HepG2 (cell line): ENCODE data around the gene NCLN. TPM values are rescaled to one million over a fixed set of nuclear protein-coding genes. Genes with fewer than 3 reads are reported as not detected.

Experiments
- CREB1 ChIP-seq, 2 experiments: fragments of 450-650 bp in 1 of 2; IDR thresholded peaks; 2 replicates each; pipeline ENCODE4 v1.6.1; 2016 to 2017; ENCODE audit warnings: control low read depth in 1 of 2, mild to moderate bottlenecking in 1 of 2, missing compliant biosample characterization in 1 of 2, missing genetic modification characterization in 1 of 2
- IRF2 ChIP-seq: IDR thresholded peaks from 2 replicates; pipeline ENCODE4 v1.6.1; 2018; ENCODE audit warnings: missing genetic modification reagents, missing compliant biosample characterization
- MAFK ChIP-seq, 2 experiments: IDR thresholded peaks in 1 of 2; conservative IDR thresholded peaks in 1 of 2; 2 replicates each; pipeline ENCODE4 v1.6.1; 2011; ENCODE audit warnings: improper control_type of control experiment in 2 of 2, low read length in 2 of 2
- SP4 ChIP-seq: sonication (generic); formaldehyde crosslinking; IDR thresholded peaks from 2 replicates; pipeline ENCODE4 v1.8.1; 2023; ENCODE audit warnings: mild to moderate bottlenecking, missing genetic modification reagents
- ZFX ChIP-seq: sonication (generic); formaldehyde crosslinking; IDR thresholded peaks from 2 replicates; pipeline ENCODE4 v1.4.0; 2020; ENCODE audit warnings: mild to moderate bottlenecking, low read depth, missing genetic modification reagents, moderate library complexity
- ZNF496 ChIP-seq: sonication (generic); formaldehyde crosslinking; IDR thresholded peaks from 2 replicates; pipeline ENCODE4 v1.8.1; 2023; ENCODE audit warnings: mild to moderate bottlenecking, moderate library complexity, missing genetic modification reagents; ENCODE audit not compliant: insufficient replicate concordance
- ZNF605 ChIP-seq: sonication (generic); formaldehyde crosslinking; IDR thresholded peaks from 2 replicates; pipeline ENCODE4 v1.8.0; 2022; ENCODE audit warnings: mild to moderate bottlenecking, missing genetic modification reagents
- ZNF777 ChIP-seq: sonication (generic); formaldehyde crosslinking; IDR thresholded peaks from 2 replicates; pipeline ENCODE4 v1.4.0; 2020; ENCODE audit warnings: missing genetic modification reagents
- ZNF850 ChIP-seq: sonication (generic); formaldehyde crosslinking; conservative IDR thresholded peaks from 2 replicates; pipeline ENCODE4 v1.9.0; 2021; ENCODE audit warnings: mild to moderate bottlenecking, missing genetic modification reagents
- polyA plus RNA-seq, 8 experiments: library from polyadenylated mRNA; depleted of rRNA in 3 of 8; stranded (reverse) in 7 of 8; unstranded in 1 of 8; fragments of >200 nt; fragmentation: Illumina TruSeq in 4 of 8; extraction: Trizol in 4 of 8; gene quantifications; 2 replicates each; pipeline versions ENCODE4 v1.2.1 to v1.2.3, GENCODE V29; 2011 to 2016; ENCODE audit warnings: low read depth in 4 of 8, missing spikeins in 1 of 8, mixed read lengths in 1 of 8; ENCODE audit not compliant: insufficient read depth in 1 of 8
- total RNA-seq, 5 experiments: library from RNA; depleted of rRNA; stranded (reverse); fragments of >200 nt; fragmentation: Illumina TruSeq; extraction: Trizol; gene quantifications; 2 replicates each; pipeline ENCODE4 v1.2.3, GENCODE V29; 2016; ENCODE audit warnings: low read depth in 1 of 5
- TF ChIP-seq, protein P1 (sequence below): sonication (generic); formaldehyde crosslinking; IDR thresholded peaks from 2 replicates; pipeline ENCODE4 v1.8.0; 2022; ENCODE audit warnings: mild to moderate bottlenecking, missing genetic modification reagents, borderline replicate concordance
- TF ChIP-seq, protein P2 (sequence below): sonication (generic); formaldehyde crosslinking; IDR thresholded peaks from 2 replicates; pipeline ENCODE4 v1.8.0; 2022; ENCODE audit warnings: missing genetic modification reagents, mild to moderate bottlenecking, borderline replicate concordance

NCLN gene
- total and polyA plus RNA-seq, 2 of the 13 experiments (the other 11 are each of a cell fraction or from before 2014, with no cell fraction given), result 42.6 to 56.0 TPM

DNA sequence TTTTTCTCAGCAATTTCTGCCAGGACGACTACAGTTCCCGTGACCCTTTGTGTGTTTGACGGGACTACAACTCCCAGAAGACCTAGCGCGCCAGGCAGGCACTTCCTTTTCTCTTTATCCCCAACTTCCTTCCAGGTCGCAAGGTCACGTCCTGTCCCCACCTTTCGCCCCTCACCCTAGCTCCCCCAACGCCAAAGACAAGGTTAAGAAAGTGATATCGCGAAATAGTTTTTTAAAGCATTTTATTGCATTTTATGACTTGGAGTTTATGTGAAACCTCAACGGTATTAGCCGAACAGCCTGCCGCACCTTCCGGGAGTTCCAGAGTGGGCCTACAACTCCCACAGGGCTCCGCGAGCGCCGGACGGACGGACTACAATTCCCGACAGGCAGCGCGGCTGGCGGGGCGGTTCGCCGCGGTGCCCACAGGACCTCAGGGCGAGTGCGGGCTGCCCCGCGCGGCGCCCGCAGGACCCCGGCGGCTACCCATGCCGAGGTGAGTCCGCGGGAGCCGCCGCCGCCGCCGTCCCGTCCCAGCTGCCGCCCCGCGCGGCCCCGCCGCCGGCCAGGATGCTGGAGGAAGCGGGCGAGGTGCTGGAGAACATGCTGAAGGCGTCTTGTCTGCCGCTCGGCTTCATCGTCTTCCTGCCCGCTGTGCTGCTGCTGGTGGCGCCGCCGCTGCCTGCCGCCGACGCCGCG lies at the start of gene NCLN (continued):
- no peak for TF ChIP-seq ZNF496
- peak; percentile 96 for TF ChIP-seq IRF2 (CRISPR knock-in tag)
- TF ChIP-seq MAFK (conservative IDR thresholded peaks at IDR 0.05 in 1 of 2, IDR thresholded peaks at IDR 0.05 in 1 of 2; ENCODE audit: low read length in 2 of 2), result peak; percentile 35 to 43; a peak in 2 of 4 replicates
- TF ChIP-seq ZNF605 (CRISPR knock-in tag), result no peak
- no peak for TF ChIP-seq CREB1 (IDR thresholded peaks at IDR 0.05)
- TF ChIP-seq CREB1 (CRISPR knock-in tag; IDR thresholded peaks at IDR 0.05), result peak; percentile 75
- TF ChIP-seq ZNF777, result peak; percentile 77
- TF ChIP-seq, protein P1, sequence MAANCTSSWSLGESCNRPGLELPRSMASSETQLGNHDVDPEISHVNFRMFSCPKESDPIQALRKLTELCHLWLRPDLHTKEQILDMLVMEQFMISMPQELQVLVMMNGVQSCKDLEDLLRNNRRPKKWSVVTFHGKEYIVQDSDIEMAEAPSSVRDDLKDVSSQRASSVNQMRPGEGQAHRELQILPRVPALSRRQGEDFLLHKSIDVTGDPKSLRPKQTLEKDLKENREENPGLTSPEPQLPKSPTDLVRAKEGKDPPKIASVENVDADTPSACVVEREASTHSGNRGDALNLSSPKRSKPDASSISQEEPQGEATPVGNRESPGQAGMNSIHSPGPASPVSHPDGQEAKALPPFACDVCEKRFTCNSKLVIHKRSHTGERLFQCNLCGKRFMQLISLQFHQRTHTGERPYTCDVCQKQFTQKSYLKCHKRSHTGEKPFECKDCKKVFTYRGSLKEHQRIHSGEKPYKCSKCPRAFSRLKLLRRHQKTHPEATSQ, result no peak
- TF ChIP-seq ZNF850 (CRISPR knock-in tag), result 0 out of 2 replicates have a peak, but pooled peaks have one; percentile 23
- peak; percentile 59; the same call in 1 of the 2 replicates for TF ChIP-seq ZFX (CRISPR knock-in tag)
- TF ChIP-seq, protein P2, sequence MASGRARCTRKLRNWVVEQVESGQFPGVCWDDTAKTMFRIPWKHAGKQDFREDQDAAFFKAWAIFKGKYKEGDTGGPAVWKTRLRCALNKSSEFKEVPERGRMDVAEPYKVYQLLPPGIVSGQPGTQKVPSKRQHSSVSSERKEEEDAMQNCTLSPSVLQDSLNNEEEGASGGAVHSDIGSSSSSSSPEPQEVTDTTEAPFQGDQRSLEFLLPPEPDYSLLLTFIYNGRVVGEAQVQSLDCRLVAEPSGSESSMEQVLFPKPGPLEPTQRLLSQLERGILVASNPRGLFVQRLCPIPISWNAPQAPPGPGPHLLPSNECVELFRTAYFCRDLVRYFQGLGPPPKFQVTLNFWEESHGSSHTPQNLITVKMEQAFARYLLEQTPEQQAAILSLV, result no peak
- peak; percentile 29 for TF ChIP-seq SP4 (CRISPR knock-in tag)
- TF ChIP-seq, all 625 proteins: peak for 104
